Mesenchymal stem cell (in vitro differentiated cells and primary cell): ENCODE data around the gene ZNF554.
A peak's percentile ranks its signal among the peaks of the same experiment; 100 is the strongest.

Experiments used
- DNase-seq: peaks from one replicate; pipeline ENCODE4 v3.0.0-alpha.2; 2013
- H2AFZ ChIP-seq: one replicate; pipeline ENCODE4 v1.6.1; 2013; ENCODE audit warnings: low read depth, mild to moderate bottlenecking, control low read depth, inconsistent platforms, low read length, moderate library complexity
- H2AK5ac ChIP-seq: 2 replicates; pipeline ENCODE4 v1.6.1; 2013; ENCODE audit warnings: low read length, moderate library complexity, mild to moderate bottlenecking, inconsistent platforms; ENCODE audit not compliant: severe bottlenecking
- H2BK120ac ChIP-seq: one replicate; pipeline ENCODE4 v1.6.1; 2013; ENCODE audit warnings: low read depth, mild to moderate bottlenecking, inconsistent platforms, low read length, moderate library complexity
- H2BK12ac ChIP-seq, 2 experiments: one replicate each; pipeline ENCODE4 v1.6.1; 2013; ENCODE audit warnings: inconsistent platforms in 2 of 2, low read length in 2 of 2, mild to moderate bottlenecking in 2 of 2, moderate library complexity in 2 of 2, control low read depth in 1 of 2
- H2BK15ac ChIP-seq: one replicate; pipeline ENCODE4 v1.6.1; 2013; ENCODE audit warnings: mild to moderate bottlenecking, low read depth, inconsistent platforms; ENCODE audit not compliant: poor library complexity, severe bottlenecking
- H2BK5ac ChIP-seq: 2 replicates; pipeline ENCODE4 v1.6.1; 2013; ENCODE audit warnings: low read depth, mild to moderate bottlenecking, low read length, control low read depth, inconsistent platforms; ENCODE audit not compliant: poor library complexity, severe bottlenecking
- H3K14ac ChIP-seq, 2 experiments: one replicate each; pipeline ENCODE4 v1.6.1; 2013; ENCODE audit warnings: inconsistent platforms in 2 of 2, low read length in 2 of 2, control low read depth in 1 of 2, mild to moderate bottlenecking in 1 of 2, moderate library complexity in 1 of 2
- H3K18ac ChIP-seq, 2 experiments: one replicate each; pipeline ENCODE4 v1.6.1; 2013; ENCODE audit warnings: inconsistent platforms in 2 of 2, low read length in 2 of 2, control low read depth in 1 of 2, low read depth in 1 of 2, mild to moderate bottlenecking in 1 of 2
- H3K23ac ChIP-seq, 2 experiments: one replicate each; pipeline ENCODE4 v1.6.1; 2013; ENCODE audit warnings: inconsistent platforms in 2 of 2, low read length in 2 of 2, mild to moderate bottlenecking in 2 of 2, moderate library complexity in 2 of 2, control low read depth in 1 of 2
- H3K27ac ChIP-seq: 2 replicates; pipeline ENCODE4 v1.5.1; 2013; ENCODE audit warnings: mild to moderate bottlenecking, moderate library complexity, low read length, control low read depth, inconsistent platforms; ENCODE audit not compliant: poor library complexity, severe bottlenecking
- H3K27me3 ChIP-seq, 2 experiments: 2 replicates each; pipeline versions ENCODE4 v1.6.1 to v1.7.0; 2013; ENCODE audit warnings: low read length in 2 of 2, mild to moderate bottlenecking in 2 of 2, moderate library complexity in 2 of 2, control low read depth in 1 of 2, inconsistent platforms in 1 of 2; ENCODE audit not compliant: control insufficient read depth in 1 of 2, insufficient read depth in 1 of 2
- H3K36me3 ChIP-seq, 2 experiments: 2 replicates each; pipeline versions ENCODE4 v1.6.1 to v1.7.0; 2013; ENCODE audit warnings: low read length in 2 of 2, control low read depth in 1 of 2, inconsistent platforms in 1 of 2, low read depth in 1 of 2, mild to moderate bottlenecking in 1 of 2; ENCODE audit not compliant: insufficient read depth in 2 of 2, control insufficient read depth in 1 of 2
- H3K4ac ChIP-seq, 2 experiments: one replicate each; pipeline ENCODE4 v1.6.1; 2013; ENCODE audit warnings: inconsistent platforms in 2 of 2, low read length in 2 of 2, mild to moderate bottlenecking in 2 of 2, moderate library complexity in 2 of 2, control low read depth in 1 of 2, low read depth in 1 of 2
- H3K4me1 ChIP-seq: 2 replicates; pipeline ENCODE4 v1.6.1; 2013; ENCODE audit warnings: low read depth, low read length, control low read depth; ENCODE audit not compliant: control insufficient read depth, insufficient read depth
- H3K4me2 ChIP-seq: 2 replicates; pipeline ENCODE4 v1.6.1; 2013; ENCODE audit warnings: low read length, mild to moderate bottlenecking, inconsistent platforms; ENCODE audit not compliant: poor library complexity, severe bottlenecking
- H3K4me3 ChIP-seq, 2 experiments: 2 replicates each; pipeline versions ENCODE4 v1.5.1 to v1.7.0; 2013; ENCODE audit warnings: low read length in 2 of 2, mild to moderate bottlenecking in 2 of 2, control low read depth in 1 of 2, low read depth in 1 of 2; ENCODE audit not compliant: insufficient read depth in 1 of 2
- H3K79me1 ChIP-seq: replicated peaks from 2 replicates; pipeline ENCODE4 v1.6.1; 2013; ENCODE audit warnings: mild to moderate bottlenecking, control low read depth, low read length, inconsistent platforms; ENCODE audit not compliant: poor library complexity, severe bottlenecking
- H3K9ac ChIP-seq: 2 replicates; pipeline ENCODE4 v1.7.0; 2013; ENCODE audit warnings: mild to moderate bottlenecking, low read length, moderate library complexity
- H3K9me3 ChIP-seq: 2 replicates; pipeline ENCODE4 v1.7.0; 2013; ENCODE audit warnings: mild to moderate bottlenecking, low read length; ENCODE audit not compliant: control insufficient read depth
- H4K8ac ChIP-seq: one replicate; pipeline ENCODE4 v1.6.1; 2013; ENCODE audit warnings: inconsistent platforms, mild to moderate bottlenecking, low read length, moderate library complexity
- H4K91ac ChIP-seq: one replicate; pipeline ENCODE4 v1.6.1; 2013; ENCODE audit warnings: mild to moderate bottlenecking, low read length, inconsistent platforms
- WGBS: methylation state at CpG from one replicate; pipeline ENCODE4 v1.1.7; 2013; ENCODE audit warnings: mixed read lengths; 5-methylcytosine and 5-hydroxymethylcytosine counted together

The ZNF554 gene

GRCh38 chr19:2841855-2842574, 22.3 kb downstream of the ZNF554 start:
- H3K27ac ChIP-seq = no peak overlapping the region
- H2BK5ac ChIP-seq = no peak overlapping the region
- peak overlapping the region in 1 of 2 experiments; percentile 81 for H3K4ac ChIP-seq
- peaks cover 25% of the 10 kb centered on the region for H3K79me1 ChIP-seq
- H3K18ac ChIP-seq = peak overlapping the region; percentile 62 to 76
- H3K23ac ChIP-seq = peak overlapping the region in 1 of 2 experiments; percentile 87
- H2BK120ac ChIP-seq = peak overlapping the region; percentile 19
- H4K8ac ChIP-seq = no peak overlapping the region
- no peaks in the 10 kb centered on the region for H3K27me3 ChIP-seq
- peak overlapping the region; percentile 83 to 97 for H3K4me3 ChIP-seq
- H3K4me2 ChIP-seq = peak overlapping the region; percentile 96
- no peak for DNase-seq
- peak overlapping the region; percentile 87 for H3K9ac ChIP-seq
- peaks cover 8% of the 10 kb centered on the region for H3K4me1 ChIP-seq
- H4K91ac ChIP-seq = no peak overlapping the region
- H3K9me3 ChIP-seq = peaks cover 26% of the 10 kb centered on the region
- no peak overlapping the region for H3K14ac ChIP-seq
- no peak overlapping the region for H2BK15ac ChIP-seq
- H2AFZ ChIP-seq = peak overlapping the region; percentile 63
- no peak overlapping the region for H2AK5ac ChIP-seq
- no peak overlapping the region for H2BK12ac ChIP-seq
- WGBS = 13% methylated on average over 49 of the region's 62 CpGs
- peaks cover 14 to 21% of the 10 kb centered on the region in 2 experiments for H3K36me3 ChIP-seq

- Histone ChIP-seq H3K4me2 (no peak overlapping the region), H2BK12ac (no peak overlapping the region), H3K4me1 (peaks cover 8% of the 10 kb centered on the region), H2BK15ac (no peak overlapping the region), H3K36me3 (peaks cover 14 to 24% of the 10 kb centered on the region in 2 experiments), H3K27ac (no peak overlapping the region), H3K18ac (no peak overlapping the region), H3K4ac (no peak overlapping the region), H4K8ac (no peak overlapping the region), H3K9ac (no peak overlapping the region), H3K27me3 (no peaks in the 10 kb centered on the region), H2BK120ac (no peak overlapping the region), H2AK5ac (no peak overlapping the region), H2BK5ac (no peak overlapping the region), H3K9me3 (peaks cover 38% of the 10 kb centered on the region), H3K4me3 (no peak overlapping the region), H3K79me1 (peaks cover 41% of the 10 kb centered on the region), H3K23ac (no peak overlapping the region), H2AFZ (no peak overlapping the region), H4K91ac (no peak overlapping the region), H3K14ac (no peak overlapping the region)
- DNase-seq = no peak
- WGBS = 57% methylated on average over 1 of the region's 2 CpGs
Observed at GRCh38 chr19:2845107-2845506, 25.4 kb downstream of the ZNF554 start.

- DNase-seq = no peak
Observed at GRCh38 chr19:2846180-2846894, 26.7 kb downstream of the ZNF554 start.

GRCh38 chr19:2847507-2847906, 27.8 kb downstream of the ZNF554 start:
- Histone ChIP-seq H3K27ac (no peak overlapping the region), H2BK12ac (no peak overlapping the region), H4K8ac (no peak overlapping the region), H4K91ac (no peak overlapping the region), H3K4me1 (peaks cover 3% of the 10 kb centered on the region), H2BK5ac (no peak overlapping the region), H3K27me3 (no peaks in the 10 kb centered on the region), H3K9me3 (peaks cover 60% of the 10 kb centered on the region), H3K23ac (no peak overlapping the region), H3K4ac (no peak overlapping the region), H2BK15ac (no peak overlapping the region), H2BK120ac (no peak overlapping the region), H3K18ac (no peak overlapping the region), H3K14ac (no peak overlapping the region), H3K79me1 (peaks cover 38% of the 10 kb centered on the region), H3K9ac (no peak overlapping the region), H2AFZ (no peak overlapping the region), H3K4me3 (no peak overlapping the region), H2AK5ac (no peak overlapping the region), H3K4me2 (no peak overlapping the region), H3K36me3 (peaks cover 25 to 47% of the 10 kb centered on the region in 2 experiments)
- DNase-seq = no peak
- whole genome bisulfite sequencing = 93% methylated on average over 3 of the region's 3 CpGs

More at GRCh38 chr19:2846180-2846894, 26.7 kb downstream of the ZNF554 start:
- Histone ChIP-seq H3K4me1 (peaks cover 6% of the 10 kb centered on the region), H2BK5ac (no peak overlapping the region), H3K9ac (no peak overlapping the region), H3K18ac (no peak overlapping the region), H2BK12ac (no peak overlapping the region), H3K4ac (no peak overlapping the region), H4K8ac (no peak overlapping the region), H4K91ac (no peak overlapping the region), H3K36me3 (peaks cover 19 to 36% of the 10 kb centered on the region in 2 experiments), H2AK5ac (no peak overlapping the region), H3K23ac (no peak overlapping the region), H3K14ac (no peak overlapping the region), H3K27me3 (no peaks in the 10 kb centered on the region), H3K79me1 (peaks cover 45% of the 10 kb centered on the region), H3K4me2 (no peak overlapping the region), H3K9me3 (peaks cover 48% of the 10 kb centered on the region), H3K27ac (no peak overlapping the region), H2BK15ac (no peak overlapping the region), H2BK120ac (no peak overlapping the region), H3K4me3 (no peak overlapping the region), H2AFZ (no peak overlapping the region)
- WGBS = 95% methylated on average over 12 of the region's 13 CpGs
